NCI-H69 (cell line): Measurements from ENCODE around the gene RNF135.
"Not testable (repeated sequence)": the region's sequence is repeated elsewhere in the genome, so short reads cannot be mapped to it uniquely, and the experiment has no call there.

Experiments
- DNase-seq: peaks from one replicate; lab custom pipeline; 2025; lab: John Stamatoyannopoulos, UW

The RNF135 gene

DNA sequence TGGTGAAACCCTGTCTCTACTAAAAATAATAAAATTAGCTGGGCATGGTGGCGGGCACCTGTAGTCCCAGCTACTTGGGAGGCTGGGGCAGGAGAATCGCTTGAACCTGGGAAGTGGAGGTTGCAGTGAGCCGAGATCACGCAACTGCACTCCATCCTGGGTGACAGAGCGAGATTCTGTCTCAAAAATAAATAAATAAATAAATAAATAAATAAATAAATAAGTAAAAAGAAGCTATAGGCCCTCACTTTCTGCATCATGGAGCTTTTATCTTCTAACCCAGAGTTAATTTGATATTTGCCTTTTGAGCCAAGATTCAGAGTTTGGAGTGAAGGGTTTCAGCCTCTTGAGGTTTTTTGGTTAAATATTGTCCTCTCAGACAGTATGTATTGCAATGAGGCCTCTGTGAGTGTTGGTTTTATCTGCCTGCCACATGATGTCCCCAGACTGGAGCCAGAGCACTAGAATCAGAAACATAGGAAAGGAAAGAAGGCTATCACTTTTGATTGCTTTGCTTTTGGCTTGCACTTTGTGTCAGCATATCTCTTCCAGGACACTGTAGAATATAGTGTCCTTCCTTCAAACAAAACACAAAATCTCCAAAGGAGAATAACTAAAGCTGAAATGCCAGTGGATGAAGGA lies 32.5 kb downstream of the RNF135 start:
- no peak for DNase-seq

DNA sequence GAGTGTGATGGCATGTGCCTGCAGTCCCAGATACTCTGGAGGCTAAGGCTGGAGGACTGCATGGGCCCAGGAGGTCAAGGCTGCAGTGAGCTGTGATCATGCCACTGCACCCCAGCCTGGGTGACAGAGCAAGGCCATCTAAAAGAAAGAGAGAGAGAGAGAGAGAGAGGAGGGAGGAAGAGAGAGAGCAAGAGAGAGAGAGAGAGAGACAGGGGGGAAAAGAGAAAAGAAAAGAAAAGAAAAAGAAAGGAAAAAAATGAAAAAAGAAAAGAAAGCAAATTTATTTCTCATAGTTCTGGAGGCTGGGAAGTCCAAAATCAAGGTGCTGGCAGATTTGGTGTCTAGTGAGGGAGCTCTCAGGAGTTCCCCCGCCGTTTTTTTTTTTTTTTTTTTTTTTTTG lies 33.3 kb downstream of the RNF135 start:
- no peak for DNase-seq

DNA sequence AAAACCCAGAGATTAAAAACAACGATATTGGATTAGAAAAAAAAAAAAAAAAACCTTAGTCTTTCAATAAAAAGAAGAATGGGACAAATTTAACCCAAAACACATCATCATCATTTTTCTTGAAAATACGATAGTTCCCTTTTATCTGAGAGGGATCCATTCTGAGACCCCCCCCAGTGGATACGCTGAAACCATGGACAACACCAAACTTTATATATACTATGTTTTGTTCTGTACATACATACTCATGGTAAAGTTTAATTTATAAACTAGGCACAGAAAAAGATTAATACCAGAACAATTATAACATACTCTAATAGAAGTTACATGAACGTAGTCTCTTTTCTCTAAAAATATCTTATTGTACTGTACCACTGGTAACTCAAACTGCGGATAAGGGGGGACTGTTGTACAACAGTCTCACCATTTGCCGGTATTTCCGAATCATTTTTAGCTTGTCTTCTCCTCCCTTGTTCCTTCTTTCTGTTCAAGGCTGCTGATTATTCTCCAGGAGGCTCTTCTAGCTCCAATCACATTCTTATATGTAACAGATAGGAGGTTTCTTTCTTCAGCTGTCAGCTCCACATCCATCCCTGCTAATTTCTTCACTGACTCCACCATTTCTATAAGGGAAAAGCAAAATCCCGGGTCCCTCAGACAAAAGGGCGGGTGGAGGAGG lies 37.0 kb downstream of the RNF135 start:
- DNase-seq = no peak

DNA sequence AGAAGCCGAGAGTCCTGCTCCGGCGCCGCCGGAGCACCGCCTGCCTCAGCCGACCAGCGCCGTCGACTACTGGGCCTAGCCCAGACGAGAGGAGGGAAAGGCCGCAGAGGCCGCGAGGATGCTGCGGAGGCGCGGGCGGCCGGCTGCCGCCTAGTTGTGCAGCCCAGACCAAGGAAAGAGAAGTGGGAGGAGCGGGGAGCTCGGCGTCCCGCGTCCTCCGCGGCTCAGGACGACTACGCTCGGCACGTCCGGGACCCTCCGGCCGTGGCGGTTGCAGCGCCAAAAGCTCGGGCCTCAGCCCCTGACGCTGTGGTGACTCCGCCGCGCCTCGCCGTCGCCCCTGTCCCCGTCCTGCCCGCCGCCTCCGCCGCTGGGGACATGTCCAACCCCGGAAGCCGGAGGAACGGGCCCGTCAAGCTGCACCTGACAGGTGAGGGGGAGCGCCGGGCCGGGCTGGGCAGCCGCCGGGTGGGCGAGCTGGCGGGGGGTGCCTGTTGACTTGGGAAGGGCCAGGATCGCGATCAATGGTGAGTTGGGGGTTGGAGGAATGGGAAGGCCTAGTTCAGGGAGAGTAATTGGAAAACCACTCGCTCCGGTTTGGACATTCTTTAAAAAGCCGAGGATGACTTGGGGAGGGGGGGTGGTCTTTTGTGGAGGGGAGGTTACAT lies 37.7 kb downstream of the RNF135 start:
- peak; percentile 77 for DNase-seq

DNA sequence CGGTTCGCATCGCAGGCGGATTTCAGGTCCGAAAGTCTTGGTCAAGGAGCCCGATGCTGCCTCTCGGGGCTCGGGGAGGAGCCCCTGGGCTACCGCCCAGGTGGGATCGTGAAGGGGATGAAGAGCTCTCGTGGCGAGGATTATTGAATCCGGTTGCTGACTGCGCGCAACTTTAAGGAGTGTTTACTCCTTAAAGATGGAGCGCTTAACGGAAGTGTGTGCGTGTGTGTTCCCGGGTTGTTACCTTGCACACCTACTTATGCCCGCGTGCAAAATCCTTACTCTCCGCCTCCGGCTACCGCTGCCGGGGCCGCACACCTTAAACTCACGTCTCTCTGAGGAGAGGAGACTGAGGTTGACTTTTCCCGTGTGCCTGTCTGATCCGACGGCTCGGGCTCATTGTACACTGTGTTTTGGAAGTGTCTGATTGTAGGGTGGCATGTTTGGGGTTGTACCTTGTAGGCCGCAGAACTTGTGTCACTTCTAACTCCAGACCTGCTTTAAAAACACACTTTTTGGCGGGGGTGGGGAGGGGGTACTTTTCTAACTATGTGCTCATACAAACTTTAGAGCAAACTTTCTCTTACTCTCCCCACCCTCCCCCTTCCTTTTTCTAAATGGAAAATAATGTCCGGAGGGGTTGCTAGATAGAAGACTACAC lies 38.3 kb downstream of the RNF135 start:
- DNase-seq = peak; percentile 32

DNA sequence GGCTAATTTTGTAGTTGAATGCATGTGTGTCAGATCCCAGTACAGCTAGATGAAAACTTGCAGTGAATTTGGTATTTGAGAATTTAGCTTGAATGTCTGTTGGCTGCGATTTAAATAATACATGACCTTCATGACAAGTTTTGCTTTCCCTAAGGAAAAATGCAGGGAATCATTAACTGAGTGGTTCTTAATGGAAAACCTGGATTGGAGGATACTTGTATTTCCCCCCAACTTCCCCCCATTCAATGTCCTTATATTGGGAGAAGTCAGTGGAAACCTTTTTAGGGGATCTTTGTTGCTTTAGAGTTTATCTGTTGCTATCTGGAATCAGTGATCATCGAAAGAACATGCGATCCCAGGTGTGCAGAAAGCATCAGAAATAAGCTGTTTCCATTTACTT lies 39.2 kb downstream of the RNF135 start:
- not testable (repeated sequence) for DNase-seq

DNA sequence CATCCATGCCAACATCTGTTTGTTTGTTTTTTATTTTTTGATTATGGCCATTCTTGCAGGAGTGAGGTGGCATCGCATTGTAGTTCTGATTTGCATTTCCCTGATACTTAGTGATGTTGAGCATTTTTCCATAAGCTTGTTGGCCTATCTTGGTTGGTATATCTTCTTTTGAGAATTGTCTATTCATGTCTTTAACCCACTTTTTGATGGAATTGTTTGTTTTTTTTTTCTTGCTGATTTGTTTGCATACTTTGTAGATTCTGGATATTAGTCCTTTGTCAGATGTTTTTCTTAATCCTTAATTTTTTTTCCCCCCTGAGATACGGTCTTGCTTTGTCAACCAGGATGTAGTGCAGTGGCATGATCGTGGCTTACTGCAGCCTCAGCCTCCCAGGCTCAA lies 43.0 kb downstream of the RNF135 start:
- no peak for DNase-seq

DNA sequence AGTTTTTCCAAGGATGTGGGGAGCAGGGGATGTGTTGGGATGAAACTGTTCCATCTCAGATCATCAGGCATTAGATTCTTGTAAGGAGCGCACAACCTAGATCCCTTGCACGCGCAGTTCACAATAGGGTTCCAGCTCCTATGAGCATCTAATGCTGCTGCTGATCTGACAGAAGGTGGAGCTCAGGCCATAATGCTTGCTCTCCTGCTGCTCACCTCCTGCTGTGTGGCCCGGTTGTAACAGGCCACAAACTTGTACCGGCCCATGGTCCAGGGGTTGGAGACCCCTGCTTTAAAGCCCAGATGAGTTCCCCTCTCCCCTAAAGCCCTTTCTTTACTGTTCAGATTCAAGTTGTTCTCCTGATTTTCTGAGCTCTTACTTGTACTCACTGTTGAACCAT lies 44.8 kb downstream of the RNF135 start:
- no peak for DNase-seq

DNA sequence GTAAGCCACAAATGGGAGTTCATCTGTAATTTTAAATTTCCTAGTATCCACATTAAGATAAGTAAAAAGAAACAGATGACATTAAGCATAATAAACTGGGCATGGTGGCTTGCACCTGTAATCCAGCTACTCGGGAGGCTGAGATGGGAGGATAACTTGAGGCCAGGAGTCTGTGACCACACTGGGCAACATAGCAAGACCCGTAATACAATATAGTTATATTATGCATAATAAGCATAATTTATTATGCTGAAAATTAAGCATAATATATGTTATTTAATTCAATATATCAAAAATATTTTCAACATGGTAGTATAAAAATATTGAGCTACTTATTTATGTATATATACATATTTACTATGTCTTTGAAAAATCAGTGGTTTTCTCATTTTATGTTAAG lies 48.2 kb downstream of the RNF135 start:
- no peak for DNase-seq

DNA sequence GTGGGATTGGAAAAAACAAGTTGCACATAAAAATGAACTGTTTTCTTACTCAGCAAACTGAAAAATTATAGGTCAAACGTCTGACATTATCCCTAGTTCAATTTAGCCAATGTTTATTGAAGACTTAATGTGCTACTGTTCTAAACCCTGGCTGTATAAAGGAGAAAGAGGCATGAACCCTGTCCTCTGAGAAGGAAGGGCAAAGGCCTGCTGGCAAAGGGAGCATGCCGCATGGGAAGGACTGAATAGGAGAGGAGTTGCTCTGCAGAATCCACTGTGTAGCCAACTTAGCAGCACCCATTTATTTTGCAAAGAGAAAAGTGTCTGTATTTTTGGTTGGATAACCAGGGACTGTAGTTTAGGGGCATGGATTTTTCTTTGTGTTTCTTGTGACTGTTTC lies 52.3 kb downstream of the RNF135 start:
- DNase-seq = not testable (repeated sequence)

DNA sequence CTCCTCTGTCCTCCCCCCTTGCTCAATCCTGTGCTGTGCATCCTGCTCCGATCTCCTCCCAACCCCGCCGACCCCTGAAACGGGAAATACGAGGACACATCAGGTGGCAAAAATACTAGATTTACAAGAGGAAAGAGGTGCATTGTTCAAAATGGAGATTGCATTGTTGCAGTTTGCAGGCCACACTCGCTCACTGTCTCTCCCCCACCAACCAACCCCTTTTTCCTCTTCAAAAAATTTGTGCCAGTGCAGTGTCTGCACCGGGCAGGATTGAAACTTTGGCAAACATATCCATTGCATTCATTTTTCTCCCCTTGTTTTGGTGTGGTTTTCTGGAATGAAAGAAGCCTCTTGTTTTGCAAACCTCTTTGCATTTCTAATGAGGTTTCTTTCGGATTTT lies 61.0 kb downstream of the RNF135 start:
- DNase-seq = no peak

DNA sequence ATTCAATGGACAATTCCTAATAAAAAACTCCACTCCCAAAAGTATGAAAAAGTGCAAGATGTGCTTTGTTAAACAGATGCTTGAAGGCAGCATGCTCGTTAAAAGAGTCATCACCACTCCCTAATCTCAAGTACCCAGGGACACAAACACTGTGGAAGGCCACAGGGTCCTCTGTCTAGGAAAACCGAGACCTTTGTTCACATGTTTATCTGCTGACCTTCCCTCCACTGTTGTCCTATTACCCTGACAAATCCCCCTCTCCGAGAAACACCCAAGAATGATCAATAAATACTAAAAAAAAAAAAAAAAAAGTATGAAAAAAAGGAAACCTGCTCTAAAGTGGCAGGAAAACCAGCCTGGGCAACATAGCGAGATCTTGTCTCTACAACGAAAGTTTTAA lies 64.8 kb downstream of the RNF135 start:
- DNase-seq = not testable (repeated sequence)

DNA sequence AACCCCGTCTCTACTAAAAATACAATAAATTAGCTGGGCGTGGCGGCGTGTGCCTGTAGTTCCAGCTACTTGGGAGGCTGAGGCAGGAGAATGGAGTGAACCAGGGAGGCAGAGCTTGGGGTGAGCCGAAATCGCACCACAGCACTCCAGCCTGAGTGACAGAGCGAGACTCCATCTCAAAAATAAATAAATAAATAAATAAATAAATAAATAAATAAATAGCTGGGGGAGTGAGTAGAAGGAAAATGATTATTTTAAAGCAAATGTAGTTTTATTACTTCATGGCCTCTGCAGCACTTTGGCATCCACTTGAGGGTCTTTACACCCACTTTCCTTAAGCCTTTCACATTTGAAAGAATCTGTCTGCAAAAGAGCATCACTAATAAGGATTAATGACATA lies 70.0 kb downstream of the RNF135 start:
- DNase-seq = not testable (repeated sequence)

DNA sequence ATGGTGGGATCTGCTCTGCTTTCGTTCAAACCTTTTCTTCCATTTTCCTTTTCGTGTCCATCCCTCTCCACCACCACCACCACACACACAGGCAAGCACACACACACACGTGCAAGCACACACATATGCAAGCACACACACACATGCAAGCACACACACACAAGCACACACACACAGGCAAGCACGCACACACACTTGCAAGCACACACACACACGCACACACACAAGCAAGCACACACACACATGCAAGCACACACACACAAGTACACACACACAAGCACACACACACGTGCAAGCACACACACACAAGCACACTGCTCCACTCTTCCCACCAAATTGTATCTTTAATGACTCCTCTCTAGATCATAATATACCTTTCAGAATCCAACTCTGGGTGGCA lies 71.5 kb downstream of the RNF135 start:
- not testable (repeated sequence) for DNase-seq

DNA sequence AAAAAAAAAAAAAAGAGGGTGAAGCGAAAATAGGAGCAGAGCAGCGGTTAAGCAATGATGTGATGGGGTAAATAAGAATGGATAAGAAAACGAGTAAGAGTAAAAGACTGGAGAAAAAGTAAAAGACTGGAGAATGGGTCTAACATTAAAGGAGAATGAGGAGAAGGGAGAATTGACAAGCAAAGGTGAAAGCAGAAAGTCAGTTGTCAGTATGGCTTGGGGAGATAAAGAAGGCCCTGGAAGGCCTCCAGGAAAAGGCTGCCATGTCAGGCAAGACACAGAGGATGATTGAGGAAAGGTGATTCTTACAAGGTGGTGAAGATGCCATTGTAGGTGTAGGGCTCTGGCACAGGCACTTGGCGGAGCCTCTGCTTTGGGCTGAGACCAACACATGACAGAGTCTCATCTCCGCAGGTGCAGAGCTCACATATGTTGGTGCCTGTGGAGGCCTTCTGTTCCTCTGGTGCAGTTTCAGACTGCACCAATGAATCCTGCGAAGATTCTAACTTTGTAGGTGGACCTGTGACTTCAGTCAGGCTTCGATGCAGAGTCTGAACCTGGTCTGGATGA lies 76.1 kb downstream of the RNF135 start:
- DNase-seq = not testable (repeated sequence)

DNA sequence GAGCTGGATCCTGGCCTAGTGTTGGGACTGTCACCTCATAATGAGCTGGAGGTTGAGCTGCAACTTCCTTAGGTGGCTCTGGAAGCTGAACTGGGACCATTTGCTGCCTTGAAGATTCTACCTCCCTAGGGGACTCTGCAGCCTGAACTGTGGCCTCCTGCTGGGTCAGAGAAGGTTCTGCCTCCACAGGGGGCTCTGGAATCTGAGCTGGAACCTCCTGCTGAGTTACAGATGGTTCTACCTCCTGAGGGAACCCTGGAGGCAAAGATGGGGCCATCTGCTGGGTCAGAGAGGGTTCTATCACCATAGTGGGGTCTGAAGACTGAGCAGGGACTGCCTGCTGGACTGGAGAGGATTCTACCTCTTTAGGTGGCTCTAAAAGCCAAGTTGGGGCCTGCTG lies 77.3 kb downstream of the RNF135 start:
- DNase-seq = no peak

DNA sequence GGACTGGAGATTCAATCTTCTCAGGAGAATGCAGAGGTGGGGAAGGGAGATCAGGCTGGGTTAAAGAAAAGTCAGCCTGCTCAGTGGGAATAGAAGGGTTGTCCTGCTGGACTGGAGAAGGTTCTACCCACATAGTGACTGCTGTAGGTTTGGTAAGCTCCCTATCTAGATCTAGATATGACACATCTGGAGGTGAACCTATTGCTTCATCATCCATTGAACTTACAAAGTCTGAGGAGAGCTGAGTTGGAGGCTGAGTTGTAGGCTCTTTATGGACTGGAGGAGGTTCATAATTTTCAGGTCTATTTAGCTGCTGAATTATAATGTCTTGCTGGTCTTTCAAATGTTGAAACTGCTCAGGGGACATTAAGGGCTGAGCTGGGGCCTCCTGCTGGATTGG lies 77.9 kb downstream of the RNF135 start:
- DNase-seq = no peak
